ENCODE results near the gene MRPL52. TPM values are rescaled to one million over a fixed set of nuclear protein-coding genes. Genes with fewer than 3 reads are reported as not detected.

MRPL52 gene
- total and polyA plus RNA-seq, 2 donors (not counting 3 experiments of a cell fraction or from before 2014, with no cell fraction given), result 81.1 to 174 TPM

DNA sequence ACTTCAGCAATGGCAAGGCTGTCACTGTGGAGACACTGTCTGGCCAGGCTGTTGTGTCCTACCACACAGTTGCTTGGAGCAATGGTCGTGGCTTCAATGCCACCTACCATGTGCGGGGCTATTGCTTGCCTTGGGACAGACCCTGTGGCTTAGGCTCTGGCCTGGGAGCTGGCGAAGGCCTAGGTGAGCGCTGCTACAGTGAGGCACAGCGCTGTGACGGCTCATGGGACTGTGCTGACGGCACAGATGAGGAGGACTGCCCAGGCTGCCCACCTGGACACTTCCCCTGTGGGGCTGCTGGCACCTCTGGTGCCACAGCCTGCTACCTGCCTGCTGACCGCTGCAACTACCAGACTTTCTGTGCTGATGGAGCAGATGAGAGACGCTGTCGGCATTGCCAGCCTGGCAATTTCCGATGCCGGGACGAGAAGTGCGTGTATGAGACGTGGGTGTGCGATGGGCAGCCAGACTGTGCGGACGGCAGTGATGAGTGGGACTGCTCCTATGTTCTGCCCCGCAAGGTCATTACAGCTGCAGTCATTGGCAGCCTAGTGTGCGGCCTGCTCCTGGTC lies 46.1 kb downstream of the MRPL52 start:
- Histone ChIP-seq H3K9ac (replicated peaks; ENCODE audit: extremely low read depth, insufficient read depth, low read length) (no peak overlapping the region), H4K20me1 (replicated peaks; ENCODE audit: control insufficient read depth, extremely low read depth, insufficient read depth, low read length) (no peaks in the 10 kb centered on the region), H3K4me1 (ENCODE audit: control insufficient read depth, extremely low read depth, insufficient read depth, low read length) (peaks cover 12% of the 10 kb centered on the region), H3K27ac (ENCODE audit: insufficient read depth, low read depth, low read length) (no peak overlapping the region), H3K27me3 (ENCODE audit: control insufficient read depth in 2 of 2, insufficient read depth in 2 of 2, low read length in 2 of 2) (no peaks in the 10 kb centered on the region), H3K79me2 (ENCODE audit: control insufficient read depth, insufficient read depth, low read length) (peaks cover 15% of the 10 kb centered on the region), H3K9me3 (replicated peaks; ENCODE audit: control insufficient read depth, insufficient read depth, low read length) (no peaks in the 10 kb centered on the region), H3K9me1 (replicated peaks; ENCODE audit: control insufficient read depth, extremely low read depth, insufficient read depth, low read length) (no peaks in the 10 kb centered on the region), H3K36me3 (ENCODE audit: control insufficient read depth in 2 of 2, extremely low read depth in 1 of 2, insufficient read depth in 2 of 2, low read length in 2 of 2) (peaks cover 13 to 45% of the 10 kb centered on the region in 2 experiments), H3K4me3 (replicated peaks in 1 of 3; ENCODE audit: insufficient read depth in 1 of 3, low read depth in 1 of 3, low read length in 3 of 3) (no peak overlapping the region), H2AFZ (ENCODE audit: low read depth, low read length) (no peak overlapping the region), H3K4me2 (ENCODE audit: insufficient read depth, low read length) (no peak overlapping the region)
- no peak for DNase-seq (ENCODE audit: low read depth, low spot score)
- dilution Hi-C loops (cut with MboI; ENCODE audit: extremely low pct_ligation_motif_present, low sequenced_read_pairs) (no loop called here), intact Hi-C loops (cut with micrococcal nuclease) (no loop called here)
- ChIA-PET CTCF (interaction anchor here (1.0 kb wide), 1 partner anchor 305 kb away, joined by 3 read pairs; no protein-coding TSS in a partner anchor), POLR2A (no interaction called here)
- FAIRE-seq, result no peak
- no TSS peak for BruUV-seq (replicated peaks)
- TF ChIP-seq POLR2A (IDR thresholded peaks at IDR 0.05; ENCODE audit: low read depth, low read length), result no peak
- TF ChIP-seq, protein P1, sequence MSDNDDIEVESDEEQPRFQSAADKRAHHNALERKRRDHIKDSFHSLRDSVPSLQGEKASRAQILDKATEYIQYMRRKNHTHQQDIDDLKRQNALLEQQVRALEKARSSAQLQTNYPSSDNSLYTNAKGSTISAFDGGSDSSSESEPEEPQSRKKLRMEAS (IDR thresholded peaks at IDR 0.05; ENCODE audit: insufficient read depth, insufficient read length), result no peak
- TF ChIP-seq GATA2 (IDR thresholded peaks at IDR 0.05; ENCODE audit: insufficient read depth, insufficient read length, low read depth, low read length), result no peak
- TF ChIP-seq FOS (IDR thresholded peaks at IDR 0.05; ENCODE audit: borderline replicate concordance, insufficient read depth, low read length), result no peak
- TF ChIP-seq MYC (IDR thresholded peaks at IDR 0.05; ENCODE audit: low read depth, low read length), result no peak
- TF ChIP-seq POLR2AphosphoS5 (IDR thresholded peaks at IDR 0.05; ENCODE audit: insufficient read depth, low read depth, low read length), result no peak
- TF ChIP-seq EZH2 (IDR thresholded peaks at IDR 0.05; ENCODE audit: borderline replicate concordance, low read depth, low read length, severe bottlenecking), result no peak
- TF ChIP-seq, protein P2, sequence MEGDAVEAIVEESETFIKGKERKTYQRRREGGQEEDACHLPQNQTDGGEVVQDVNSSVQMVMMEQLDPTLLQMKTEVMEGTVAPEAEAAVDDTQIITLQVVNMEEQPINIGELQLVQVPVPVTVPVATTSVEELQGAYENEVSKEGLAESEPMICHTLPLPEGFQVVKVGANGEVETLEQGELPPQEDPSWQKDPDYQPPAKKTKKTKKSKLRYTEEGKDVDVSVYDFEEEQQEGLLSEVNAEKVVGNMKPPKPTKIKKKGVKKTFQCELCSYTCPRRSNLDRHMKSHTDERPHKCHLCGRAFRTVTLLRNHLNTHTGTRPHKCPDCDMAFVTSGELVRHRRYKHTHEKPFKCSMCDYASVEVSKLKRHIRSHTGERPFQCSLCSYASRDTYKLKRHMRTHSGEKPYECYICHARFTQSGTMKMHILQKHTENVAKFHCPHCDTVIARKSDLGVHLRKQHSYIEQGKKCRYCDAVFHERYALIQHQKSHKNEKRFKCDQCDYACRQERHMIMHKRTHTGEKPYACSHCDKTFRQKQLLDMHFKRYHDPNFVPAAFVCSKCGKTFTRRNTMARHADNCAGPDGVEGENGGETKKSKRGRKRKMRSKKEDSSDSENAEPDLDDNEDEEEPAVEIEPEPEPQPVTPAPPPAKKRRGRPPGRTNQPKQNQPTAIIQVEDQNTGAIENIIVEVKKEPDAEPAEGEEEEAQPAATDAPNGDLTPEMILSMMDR (IDR thresholded peaks at IDR 0.05; ENCODE audit: extremely low read depth in 1 of 2, insufficient read depth in 1 of 2, low read depth in 1 of 2, low read length in 2 of 2), result no peak
